GM21367 (cell line): Measurements from ENCODE around the gene PHF24.
"Not testable (repeated sequence)": the region's sequence is repeated elsewhere in the genome, so short reads cannot be mapped to it uniquely, and the experiment has no call there.

Source experiments
- ATAC-seq: cut with Tn5 transposase; IDR thresholded peaks from one replicate; pipeline ENCODE4 v1.9.1; 2021; ENCODE audit not compliant: unreplicated experiment

The PHF24 gene

GRCh38 chr9:34957492-34958410 is at the start of gene PHF24:
PHF24 (plus strand) TSS chr9:34958285; CDS start chr9:34971299, 13,014 bp downstream.
- ATAC-seq, result no peak

DNA sequence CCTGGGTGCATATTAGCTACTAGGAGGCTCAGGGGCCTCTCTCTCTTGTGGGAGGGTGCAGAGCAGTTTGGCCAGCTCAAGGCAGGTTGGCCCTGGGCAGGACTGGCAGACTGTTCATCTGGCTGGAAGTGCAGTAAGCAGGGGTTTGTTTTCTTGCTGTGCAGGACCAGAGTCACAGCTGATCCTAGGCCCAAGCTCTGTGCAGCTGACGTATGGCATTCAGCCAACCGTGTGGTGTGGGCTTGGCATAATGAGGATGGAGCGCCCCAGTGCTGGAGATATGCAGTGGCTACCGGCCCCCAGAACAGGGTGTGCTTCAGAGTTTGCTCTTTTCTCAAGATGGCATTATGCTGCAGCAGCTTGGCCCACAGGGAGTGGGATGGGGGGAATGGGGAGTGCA is 31.0 kb upstream of the PHF24 start:
- ATAC-seq, result no peak

- no peak for ATAC-seq
Measured at GRCh38 chr9:34928921-34929320, 29.2 kb upstream of the PHF24 start.

DNA sequence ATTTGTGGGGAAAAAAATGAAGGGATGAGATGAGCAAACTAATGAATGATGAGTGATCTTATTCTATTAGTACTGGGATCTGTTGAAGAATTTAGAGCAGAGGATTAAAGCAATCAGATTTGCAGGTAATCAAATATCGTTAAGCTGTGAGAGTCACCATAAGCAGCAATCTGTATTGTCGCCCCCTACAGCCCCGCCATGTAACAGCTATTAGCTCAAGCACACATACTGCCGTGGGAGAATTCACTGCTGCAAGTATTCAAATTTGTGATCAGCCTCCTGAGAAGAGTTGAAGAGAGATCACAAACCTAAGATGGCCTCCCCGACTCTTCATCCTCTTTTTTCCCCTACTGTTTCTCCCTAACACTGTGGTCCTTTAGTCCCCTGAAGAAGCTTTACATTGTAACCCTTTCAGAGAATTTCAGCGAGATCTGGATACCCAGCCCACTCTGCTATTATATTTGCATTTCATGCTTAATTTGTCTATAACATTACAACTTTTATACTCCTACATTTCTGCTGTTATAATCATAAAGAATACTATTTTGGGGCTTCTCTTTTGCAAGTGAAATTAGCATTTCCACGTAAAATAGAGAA is 28.5 kb upstream of the PHF24 start:
- no peak for ATAC-seq

DNA sequence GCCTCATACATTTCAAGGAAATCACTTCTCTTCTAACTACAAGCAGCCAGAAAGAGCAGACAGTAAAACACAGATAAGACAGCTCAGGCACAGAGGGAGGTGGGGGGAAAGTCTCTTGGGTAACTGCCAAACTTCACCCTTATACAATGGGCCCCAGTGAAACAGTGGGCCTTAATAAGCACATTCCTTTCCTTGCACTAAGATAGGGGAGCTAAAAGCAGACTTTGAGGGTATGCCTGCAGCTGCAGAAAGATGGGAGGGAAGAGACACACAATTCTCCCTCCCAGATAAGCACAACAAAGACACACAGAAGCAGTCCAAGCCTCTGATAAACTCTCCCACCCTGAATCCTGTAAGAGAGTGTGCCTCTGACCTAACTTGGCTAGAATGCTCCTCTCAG is 18.1 kb upstream of the PHF24 start:
- ATAC-seq, result not testable (repeated sequence)

- ATAC-seq, result no peak
Measured at GRCh38 chr9:34948451-34948850, 9.6 kb upstream of the PHF24 start.

DNA sequence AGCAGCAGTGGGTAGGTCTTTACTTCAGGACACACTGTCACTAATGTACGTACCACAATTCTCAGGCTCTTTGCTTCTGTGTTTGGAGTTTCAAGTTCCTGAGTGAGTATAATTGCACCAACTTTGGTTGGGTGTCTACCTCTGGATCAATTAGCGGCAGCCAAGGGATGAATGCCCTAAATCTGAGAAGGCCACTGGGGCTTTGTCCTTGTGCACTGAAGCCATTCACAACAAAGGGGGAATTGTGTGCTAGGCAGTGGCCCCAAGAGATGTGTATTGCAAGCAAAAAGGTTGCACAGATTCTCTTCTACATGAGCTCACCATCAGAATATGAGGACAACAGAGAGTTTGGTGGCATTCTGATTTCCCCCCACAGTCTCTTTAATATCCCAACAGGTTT is 3.9 kb upstream of the PHF24 start:
- ATAC-seq, result no peak

- not testable (repeated sequence) for ATAC-seq
Measured at GRCh38 chr9:34956066-34956465, 2.0 kb upstream of the PHF24 start.

DNA sequence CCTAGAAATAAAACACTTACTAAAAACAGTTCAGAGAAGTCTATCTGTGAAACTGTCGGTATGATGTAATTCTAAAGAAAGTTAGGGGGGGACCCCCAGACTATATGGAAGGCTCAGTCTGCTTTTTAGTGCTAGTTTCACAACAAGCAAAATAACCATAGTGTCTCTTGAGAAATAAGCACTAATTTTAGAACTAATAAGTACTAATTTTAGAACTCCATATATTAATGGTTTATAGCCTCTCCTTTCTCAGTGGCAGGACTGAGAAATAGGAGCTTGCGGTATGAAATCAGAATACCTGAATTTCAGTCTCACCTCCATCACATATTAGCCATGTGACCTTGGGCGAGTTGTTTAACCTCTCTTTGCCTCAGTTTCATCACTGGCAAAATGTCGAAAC is 1.4 kb upstream of the PHF24 start:
- ATAC-seq, result no peak

- no peak for ATAC-seq
Measured at GRCh38 chr9:34958411-34958982, 412 bp downstream of the PHF24 start.

GRCh38 chr9:34959461-34959860 is 1.4 kb downstream of the PHF24 start:
- no peak for ATAC-seq

DNA sequence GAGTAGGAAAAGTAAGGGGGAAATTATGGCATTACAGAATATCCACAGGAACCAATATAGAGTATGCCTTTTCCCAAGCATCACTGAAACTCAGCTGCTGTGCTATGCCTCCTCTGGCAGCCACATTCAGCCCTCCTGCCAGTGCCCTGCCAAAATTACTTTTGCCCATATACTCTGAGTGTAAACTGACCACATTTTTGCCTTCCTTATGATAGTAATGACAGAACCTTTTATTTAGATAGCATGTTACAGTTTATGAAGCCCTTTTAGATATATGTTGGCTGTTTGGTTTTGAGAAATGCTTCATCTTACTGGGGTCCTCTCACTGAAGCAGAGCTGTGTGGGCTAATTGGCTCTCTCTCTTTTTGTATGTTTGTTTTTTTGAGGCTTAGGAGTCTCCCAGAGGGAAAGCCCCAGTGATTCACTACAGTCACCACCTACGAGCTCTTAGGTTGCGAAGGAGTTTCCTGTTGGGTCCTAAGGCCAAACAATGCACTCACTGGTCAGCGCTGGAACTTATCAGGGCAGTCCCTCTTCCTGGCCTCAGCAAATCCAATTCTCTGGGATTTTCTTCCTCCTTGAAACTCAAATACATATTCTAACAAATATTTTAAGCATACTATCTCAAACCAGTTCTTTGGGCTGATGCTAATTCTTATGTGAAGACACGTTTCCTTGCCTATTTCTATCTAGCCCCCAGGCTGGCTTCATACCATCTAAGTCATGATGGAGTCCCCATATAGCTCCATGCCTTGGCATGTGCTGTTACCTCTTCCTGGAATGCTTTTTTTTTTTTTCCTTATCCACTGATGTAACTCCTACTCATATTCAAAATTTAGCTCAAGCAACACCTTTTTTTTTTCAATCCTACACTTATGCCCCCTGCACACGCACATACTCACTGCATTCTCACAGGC is 3.7 kb downstream of the PHF24 start:
- ATAC-seq, result no peak

GRCh38 chr9:34962546-34962945 is 4.5 kb downstream of the PHF24 start:
- no peak for ATAC-seq

DNA sequence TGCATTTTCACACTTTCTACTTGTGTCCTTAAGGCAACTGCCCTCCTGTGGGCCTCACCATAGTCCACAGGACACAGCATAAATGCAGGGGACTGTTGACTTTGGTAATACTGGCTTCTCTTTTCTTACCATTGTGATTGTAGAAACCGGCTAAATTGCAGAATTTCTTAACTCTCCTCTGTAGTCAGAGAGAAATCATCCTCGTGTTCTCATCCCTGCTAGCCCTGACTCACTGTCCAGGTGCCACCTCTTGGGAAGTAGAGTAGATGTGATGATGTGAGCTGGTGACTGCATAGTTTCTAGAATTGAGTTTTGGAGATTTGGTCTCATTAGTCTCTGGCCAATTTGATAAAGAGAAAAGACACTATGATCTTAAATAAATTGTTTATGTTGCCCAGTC is 5.5 kb downstream of the PHF24 start:
- ATAC-seq, result no peak

- ATAC-seq, result no peak
Measured at GRCh38 chr9:34964458-34964857, 6.4 kb downstream of the PHF24 start.

GRCh38 chr9:34971146-34971811 is 13.2 kb downstream of the PHF24 start:
- ATAC-seq, result no peak

DNA sequence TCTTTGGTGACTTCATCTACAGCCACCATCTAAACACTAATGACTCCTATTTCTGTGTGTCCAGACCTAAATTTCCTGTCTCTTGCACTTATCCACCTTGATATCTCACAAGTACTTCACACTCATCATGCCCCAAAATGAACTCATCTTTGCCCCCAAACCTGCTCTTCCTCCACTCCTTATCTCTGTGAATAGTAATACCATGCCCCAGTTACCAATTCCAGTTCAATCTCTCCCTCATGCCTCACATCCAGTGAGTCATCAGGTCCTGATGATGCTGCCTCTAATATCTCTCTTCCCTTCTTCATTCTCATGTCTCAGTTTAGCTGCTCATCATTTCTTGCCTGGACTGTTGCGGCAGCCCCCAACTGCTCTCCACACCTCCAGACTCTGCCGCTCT is 16.6 kb downstream of the PHF24 start:
- ATAC-seq, result no peak

DNA sequence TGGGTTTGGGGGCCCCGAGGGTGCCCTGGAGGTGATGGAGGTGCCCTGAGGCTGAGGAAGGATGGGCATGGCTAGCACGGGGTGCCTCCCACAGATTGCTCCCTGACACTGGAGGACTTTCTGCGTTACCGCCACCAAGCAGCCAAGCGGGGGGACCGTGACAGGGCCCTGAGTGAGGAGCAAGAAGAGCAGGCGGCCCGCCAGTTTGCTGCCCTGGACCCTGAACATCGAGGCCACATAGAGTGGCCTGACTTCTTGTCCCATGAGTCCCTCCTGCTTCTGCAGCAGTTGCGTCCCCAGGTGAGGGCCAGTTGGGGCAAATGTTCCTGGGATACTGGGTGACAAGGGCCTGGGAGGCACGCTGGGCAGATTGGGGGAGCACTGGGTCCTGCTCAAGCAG is 18.4 kb downstream of the PHF24 start:
- ATAC-seq, result no peak

DNA sequence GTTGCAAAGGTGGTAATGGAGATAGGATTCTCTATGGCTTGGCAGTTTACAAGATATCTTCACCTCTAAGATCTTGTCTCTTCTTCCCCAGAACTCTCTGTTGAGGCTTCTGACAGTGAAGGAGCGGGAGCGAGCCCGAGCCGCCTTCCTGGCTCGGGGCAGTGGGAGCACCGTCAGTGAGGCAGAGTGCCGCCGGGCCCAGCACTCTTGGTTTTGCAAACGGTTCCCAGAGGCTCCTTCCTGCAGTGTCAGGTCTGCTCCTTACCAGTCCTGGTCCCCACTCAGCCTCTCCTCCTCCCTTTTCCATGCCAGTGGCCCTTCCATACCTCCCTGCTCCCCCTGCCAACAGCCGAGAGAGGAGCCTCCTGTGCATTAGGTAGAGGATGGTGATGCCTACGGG is 18.9 kb downstream of the PHF24 start:
- no peak for ATAC-seq

DNA sequence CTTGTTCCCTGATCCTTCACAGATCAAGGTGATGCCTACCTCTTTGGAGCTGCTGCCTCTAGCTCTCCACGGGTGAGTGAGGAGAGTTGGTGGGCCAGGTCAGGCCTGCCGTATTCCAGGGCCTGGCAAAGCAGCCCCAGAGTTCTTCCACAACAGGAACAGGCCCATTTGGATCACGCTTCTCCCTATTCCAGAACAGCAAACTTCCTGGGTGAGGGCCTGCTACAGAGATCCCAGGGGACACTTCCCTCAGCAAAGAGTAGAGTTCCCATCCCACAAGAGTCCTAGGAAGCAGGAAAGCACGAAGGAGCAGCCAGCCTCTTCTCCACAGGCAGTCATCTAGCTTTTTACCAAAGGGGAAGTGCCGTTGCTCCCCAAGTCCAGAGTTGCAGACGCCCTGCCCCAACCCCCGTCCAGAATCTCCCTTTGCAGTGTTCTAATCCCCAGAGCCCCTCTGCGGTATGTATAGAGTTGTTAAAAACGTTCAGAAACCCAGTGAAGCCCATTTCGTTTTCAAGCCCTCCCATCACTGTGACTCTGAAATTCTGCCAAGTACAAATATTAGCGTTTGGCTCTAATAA is 22.2 kb downstream of the PHF24 start:
- ATAC-seq, result no peak
